Calu3 (cell line): ENCODE results near the gene HOXA9. TPM values are rescaled to one million over a fixed set of nuclear protein-coding genes. Genes with fewer than 3 reads are reported as not detected.

Experiments used
- BruUV-seq: library from RNA; stranded (reverse); fragments of 400-500 nt; replicated peaks from 2 replicates; lab custom pipeline; 2021; lab: Mats Ljungman, UMichigan
- CTCF ChIA-PET: fragments of 300-600 bp; sonication (Branson Sonifier 250); formaldehyde crosslinking; loops from one replicate; lab custom pipeline; 2022; ENCODE audit warnings: antibody characterized with exemption; lab: Charles Lee
- DNase-seq: peaks from one replicate; pipeline ENCODE4 v3.0.0; 2022
- H3K27ac Mint-ChIP-seq: one replicate; pipeline ENCODE4 v1.8.0; 2022; ENCODE audit warnings: mixed read lengths; ENCODE audit not compliant: unreplicated experiment
- H3K27me3 Mint-ChIP-seq: one replicate; pipeline ENCODE4 v1.8.0; 2022; ENCODE audit warnings: mixed read lengths; ENCODE audit not compliant: unreplicated experiment
- H3K36me3 Mint-ChIP-seq: one replicate; pipeline ENCODE4 v1.8.0; 2022; ENCODE audit warnings: mild to moderate bottlenecking, moderate library complexity, mixed read lengths; ENCODE audit not compliant: insufficient read depth, unreplicated experiment
- H3K4me1 Mint-ChIP-seq: one replicate; pipeline ENCODE4 v1.8.0; 2022; ENCODE audit warnings: mild to moderate bottlenecking, low read depth, mixed read lengths; ENCODE audit not compliant: unreplicated experiment
- H3K4me3 Mint-ChIP-seq: one replicate; pipeline ENCODE4 v1.8.0; 2022; ENCODE audit warnings: mild to moderate bottlenecking, low read depth, moderate library complexity, mixed read lengths; ENCODE audit not compliant: unreplicated experiment
- H3K9me3 Mint-ChIP-seq: one replicate; pipeline ENCODE4 v1.8.0; 2022; ENCODE audit warnings: low read depth, mixed read lengths; ENCODE audit not compliant: unreplicated experiment
- intact Hi-C: fragments of 100-400 bp; cut with micrococcal nuclease; formaldehyde crosslinking; loops from one replicate; pipeline ENCODE4 v1.10.0; 2022; ENCODE audit not compliant: unreplicated experiment
- total RNA-seq: library from RNA; stranded (reverse); gene quantifications from 2 replicates; pipeline ENCODE4 v1.2.3, GENCODE V29; 2022
- TF ChIP-seq, protein P1 (sequence below): fragments of 200-600 bp; IDR thresholded peaks from one replicate; pipeline ENCODE4 v1.8.0; 2022; ENCODE audit warnings: antibody characterized with exemption; ENCODE audit not compliant: unreplicated experiment

The HOXA9 gene
- total RNA-seq, 1 experiment from 2014 or later = 2.5 TPM

GRCh38 chr7:27150568-27151340 is 14.6 kb downstream of the HOXA9 start:
- Mint-ChIP-seq H3K9me3 (no peaks in the 10 kb centered on the region), H3K4me3 (peak overlapping the region; percentile 76), H3K4me1 (peaks cover 11% of the 10 kb centered on the region), H3K27me3 (peaks cover 36% of the 10 kb centered on the region), H3K27ac (peak overlapping the region; percentile 73), H3K36me3 (peaks cover 37% of the 10 kb centered on the region)
- BruUV-seq = no TSS peak
- TF ChIP-seq, protein P1, sequence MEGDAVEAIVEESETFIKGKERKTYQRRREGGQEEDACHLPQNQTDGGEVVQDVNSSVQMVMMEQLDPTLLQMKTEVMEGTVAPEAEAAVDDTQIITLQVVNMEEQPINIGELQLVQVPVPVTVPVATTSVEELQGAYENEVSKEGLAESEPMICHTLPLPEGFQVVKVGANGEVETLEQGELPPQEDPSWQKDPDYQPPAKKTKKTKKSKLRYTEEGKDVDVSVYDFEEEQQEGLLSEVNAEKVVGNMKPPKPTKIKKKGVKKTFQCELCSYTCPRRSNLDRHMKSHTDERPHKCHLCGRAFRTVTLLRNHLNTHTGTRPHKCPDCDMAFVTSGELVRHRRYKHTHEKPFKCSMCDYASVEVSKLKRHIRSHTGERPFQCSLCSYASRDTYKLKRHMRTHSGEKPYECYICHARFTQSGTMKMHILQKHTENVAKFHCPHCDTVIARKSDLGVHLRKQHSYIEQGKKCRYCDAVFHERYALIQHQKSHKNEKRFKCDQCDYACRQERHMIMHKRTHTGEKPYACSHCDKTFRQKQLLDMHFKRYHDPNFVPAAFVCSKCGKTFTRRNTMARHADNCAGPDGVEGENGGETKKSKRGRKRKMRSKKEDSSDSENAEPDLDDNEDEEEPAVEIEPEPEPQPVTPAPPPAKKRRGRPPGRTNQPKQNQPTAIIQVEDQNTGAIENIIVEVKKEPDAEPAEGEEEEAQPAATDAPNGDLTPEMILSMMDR = peak; percentile 96
- peak; percentile 91 for DNase-seq
- intact Hi-C loops = loop anchor here (5.0 kb wide), 1 partner anchor 1258 kb away; no protein-coding TSS in a partner anchor
- CTCF ChIA-PET = interaction anchor here (0.7 to 2.4 kb wide), 13 partner anchors 9 to 1208 kb away, joined by 3 to 21 read pairs (median 5); partner anchors contain the start of genes HOXA10 and SKAP2

GRCh38 chr7:27149842-27150567 is 15.3 kb downstream of the HOXA9 start:
- no TSS peak for BruUV-seq

DNA sequence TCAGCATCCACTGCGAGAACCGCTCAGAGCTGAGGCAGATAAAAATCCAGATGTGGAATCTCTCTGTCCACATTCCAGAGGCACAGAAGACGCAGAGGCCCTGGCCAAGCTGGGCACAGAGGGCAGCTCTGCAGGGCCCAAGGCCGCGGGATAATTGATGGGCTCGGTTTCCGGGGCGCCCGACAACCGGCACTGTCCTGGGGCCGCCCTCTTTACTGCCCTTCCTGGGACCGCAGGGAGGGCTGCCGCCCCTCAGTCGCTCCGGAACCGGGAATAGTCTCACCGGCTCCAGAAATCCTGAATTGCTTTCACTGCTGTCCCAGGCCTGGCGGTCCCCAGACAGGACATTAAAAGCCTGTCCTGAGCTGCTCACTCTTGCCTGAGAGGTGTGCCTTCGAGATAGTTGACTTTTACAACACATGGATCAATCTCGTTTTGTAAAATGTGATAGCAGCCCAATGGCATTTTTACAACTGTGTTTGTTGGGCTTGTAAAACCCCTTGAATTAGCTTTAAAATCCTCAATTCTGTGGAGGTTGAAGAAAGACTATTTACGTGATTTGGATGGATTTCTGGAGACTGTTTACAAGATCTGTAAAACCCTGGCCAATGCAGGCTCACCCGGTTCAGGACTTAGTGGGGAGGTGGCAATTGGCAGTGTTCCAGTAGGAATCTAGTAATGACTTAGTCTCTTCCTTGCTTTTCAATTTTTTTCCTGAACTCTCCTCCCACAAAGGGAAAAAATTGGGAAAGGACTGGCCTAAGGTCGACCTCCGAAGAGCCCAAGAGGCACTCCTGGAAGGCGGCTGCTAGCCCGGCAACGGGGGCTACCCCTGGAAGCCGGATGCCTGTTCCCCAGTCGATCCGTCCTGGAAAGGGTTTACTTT is 16.3 kb downstream of the HOXA9 start:
- CTCF ChIA-PET = interaction anchor here (0.8 to 2.4 kb wide), 6 partner anchors 12 to 467 kb away, joined by 3 to 21 read pairs (median 6); partner anchors contain the start of genes HOXA10 and SKAP2
- Mint-ChIP-seq H3K4me1 (peaks cover 11% of the 10 kb centered on the region), H3K36me3 (peaks cover 37% of the 10 kb centered on the region), H3K4me3 (peak overlapping the region; percentile 76), H3K27ac (peak overlapping the region; percentile 8), H3K9me3 (no peaks in the 10 kb centered on the region), H3K27me3 (peaks cover 32% of the 10 kb centered on the region)
- DNase-seq = no peak
- TF ChIP-seq, protein P1 = no peak
- intact Hi-C loops = no loop called here
- BruUV-seq = no TSS peak

More at GRCh38 chr7:27149842-27150567, 15.3 kb downstream of the HOXA9 start:
- Mint-ChIP-seq H3K27me3 (peaks cover 36% of the 10 kb centered on the region), H3K9me3 (no peaks in the 10 kb centered on the region), H3K36me3 (peaks cover 37% of the 10 kb centered on the region), H3K4me3 (peak overlapping the region; percentile 76), H3K4me1 (peaks cover 11% of the 10 kb centered on the region), H3K27ac (peak overlapping the region; percentile 73)
- intact Hi-C loops = loop anchor here (5.0 kb wide), 1 partner anchor 1258 kb away; no protein-coding TSS in a partner anchor
- CTCF ChIA-PET = interaction anchor here (0.7 to 2.4 kb wide), 14 partner anchors 9 to 1209 kb away, joined by 3 to 21 read pairs (median 5); partner anchors contain the start of genes HOXA10 and SKAP2
- peak; percentile 51 for DNase-seq
- TF ChIP-seq, protein P1 = no peak
